ENCODE measurements around the gene VWA1.

- no peak for TF ChIP-seq CTCF (IDR thresholded peaks at IDR 0.05)
- TF ChIP-seq, protein P1, sequence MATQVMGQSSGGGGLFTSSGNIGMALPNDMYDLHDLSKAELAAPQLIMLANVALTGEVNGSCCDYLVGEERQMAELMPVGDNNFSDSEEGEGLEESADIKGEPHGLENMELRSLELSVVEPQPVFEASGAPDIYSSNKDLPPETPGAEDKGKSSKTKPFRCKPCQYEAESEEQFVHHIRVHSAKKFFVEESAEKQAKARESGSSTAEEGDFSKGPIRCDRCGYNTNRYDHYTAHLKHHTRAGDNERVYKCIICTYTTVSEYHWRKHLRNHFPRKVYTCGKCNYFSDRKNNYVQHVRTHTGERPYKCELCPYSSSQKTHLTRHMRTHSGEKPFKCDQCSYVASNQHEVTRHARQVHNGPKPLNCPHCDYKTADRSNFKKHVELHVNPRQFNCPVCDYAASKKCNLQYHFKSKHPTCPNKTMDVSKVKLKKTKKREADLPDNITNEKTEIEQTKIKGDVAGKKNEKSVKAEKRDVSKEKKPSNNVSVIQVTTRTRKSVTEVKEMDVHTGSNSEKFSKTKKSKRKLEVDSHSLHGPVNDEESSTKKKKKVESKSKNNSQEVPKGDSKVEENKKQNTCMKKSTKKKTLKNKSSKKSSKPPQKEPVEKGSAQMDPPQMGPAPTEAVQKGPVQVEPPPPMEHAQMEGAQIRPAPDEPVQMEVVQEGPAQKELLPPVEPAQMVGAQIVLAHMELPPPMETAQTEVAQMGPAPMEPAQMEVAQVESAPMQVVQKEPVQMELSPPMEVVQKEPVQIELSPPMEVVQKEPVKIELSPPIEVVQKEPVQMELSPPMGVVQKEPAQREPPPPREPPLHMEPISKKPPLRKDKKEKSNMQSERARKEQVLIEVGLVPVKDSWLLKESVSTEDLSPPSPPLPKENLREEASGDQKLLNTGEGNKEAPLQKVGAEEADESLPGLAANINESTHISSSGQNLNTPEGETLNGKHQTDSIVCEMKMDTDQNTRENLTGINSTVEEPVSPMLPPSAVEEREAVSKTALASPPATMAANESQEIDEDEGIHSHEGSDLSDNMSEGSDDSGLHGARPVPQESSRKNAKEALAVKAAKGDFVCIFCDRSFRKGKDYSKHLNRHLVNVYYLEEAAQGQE (IDR thresholded peaks at IDR 0.05; ENCODE audit: insufficient read depth in 1 of 2, low read depth in 2 of 2, low read length in 1 of 2) = no peak
Observed at GRCh38 chr1:1424707-1425106, 10.8 kb upstream of the VWA1 start.
